Mesangial cell (primary cell): ENCODE measurements around the gene TAS2R13. TPM values are rescaled to one million over a fixed set of nuclear protein-coding genes. Genes with fewer than 3 reads are reported as not detected.

Experiments used
- total RNA-seq: library from RNA; depleted of rRNA; stranded (reverse); fragments of >200 nt; gene quantifications from 2 replicates; pipeline ENCODE4 v1.2.3, GENCODE V29; 2015

TAS2R13 gene, protein sequence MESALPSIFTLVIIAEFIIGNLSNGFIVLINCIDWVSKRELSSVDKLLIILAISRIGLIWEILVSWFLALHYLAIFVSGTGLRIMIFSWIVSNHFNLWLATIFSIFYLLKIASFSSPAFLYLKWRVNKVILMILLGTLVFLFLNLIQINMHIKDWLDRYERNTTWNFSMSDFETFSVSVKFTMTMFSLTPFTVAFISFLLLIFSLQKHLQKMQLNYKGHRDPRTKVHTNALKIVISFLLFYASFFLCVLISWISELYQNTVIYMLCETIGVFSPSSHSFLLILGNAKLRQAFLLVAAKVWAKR
- 0.38 TPM in 1 of 2 replicates, not detected in the other for total RNA-seq

GRCh38 chr12:10909462-10909861, at the start of gene TAS2R13:
Gene TAS2R13, minus strand, starts transcription at chr12:10909562. Its CDS starts 264 bp downstream, at chr12:10909298.

GRCh38 chr12:10939163-10939562, 29.8 kb upstream of the TAS2R13 start, which contains the start of gene TAS2R14:
Gene TAS2R14, minus strand, starts transcription at chr12:10939263. Its CDS starts 56 bp downstream, at chr12:10939207.

GRCh38 chr12:10928746-10929286, 19.5 kb upstream of the TAS2R13 start, which contains the start of gene PRH2:
Gene PRH2, plus strand, starts transcription at chr12:10929236. Its CDS starts 38 bp downstream, at chr12:10929274.

GRCh38 chr12:10884086-10884725, 25.2 kb downstream of the TAS2R13 start, which contains the start of gene PRH1:
Gene PRH1, minus strand, starts transcription at chr12:10884255. Its CDS starts 38 bp downstream, at chr12:10884217.

Other genes with a start within 250 kb of the TAS2R13 start
- 0.25 and 1.3 TPM in 2 replicates for gene STYK1, start 235.5 kb downstream of the TAS2R13 start, total RNA-seq
- gene YBX3, start 186.2 kb downstream of the TAS2R13 start, total RNA-seq = 157 and 215 TPM in 2 replicates
- not detected in 2 replicates for gene TAS2R7, start 106.9 kb downstream of the TAS2R13 start, total RNA-seq
- gene TAS2R8, start 102.3 kb downstream of the TAS2R13 start, total RNA-seq = not detected in 2 replicates
- gene TAS2R9, start 99.4 kb downstream of the TAS2R13 start, total RNA-seq = not detected in 2 replicates
- 0.13 TPM in 1 of 2 replicates, not detected in the other for gene TAS2R10, start 83.2 kb downstream of the TAS2R13 start, total RNA-seq
- 0.76 TPM in 1 of 2 replicates, not detected in the other for gene PRR4, start 60.1 kb downstream of the TAS2R13 start, total RNA-seq
- gene PRH1, start 25.3 kb downstream of the TAS2R13 start, total RNA-seq = 4.1 and 4.4 TPM in 2 replicates
- not detected in 2 replicates for gene PRH2, start 19.7 kb upstream of the TAS2R13 start, total RNA-seq
- 0.16 and 2.2 TPM in 2 replicates for gene TAS2R14, start 29.7 kb upstream of the TAS2R13 start, total RNA-seq
- 0.38 and 0.98 TPM in 2 replicates for gene TAS2R50, start 77.3 kb upstream of the TAS2R13 start, total RNA-seq
- 0.49 and 0.51 TPM in 2 replicates for gene TAS2R20, start 88.7 kb upstream of the TAS2R13 start, total RNA-seq
- 2.7 TPM in 1 of 2 replicates, not detected in the other for gene TAS2R19, start 113.1 kb upstream of the TAS2R13 start, total RNA-seq
- 0.33 and 0.51 TPM in 2 replicates for gene TAS2R31, start 121.8 kb upstream of the TAS2R13 start, total RNA-seq
- gene TAS2R46, start 152.7 kb upstream of the TAS2R13 start, total RNA-seq = 0.38 TPM in 1 of 2 replicates, not detected in the other
- 0.16 TPM in 1 of 2 replicates, not detected in the other for gene TAS2R43, start 182.8 kb upstream of the TAS2R13 start, total RNA-seq
- 0.63 and 0.98 TPM in 2 replicates for gene TAS2R30, start 225.1 kb upstream of the TAS2R13 start, total RNA-seq